GM12878 (cell line): ENCODE data around the gene CRYL1. TPM values are rescaled to one million over a fixed set of nuclear protein-coding genes. Genes with fewer than 3 reads are reported as not detected.

Source experiments
- CBFB ChIP-seq: IDR thresholded peaks from 2 replicates; pipeline ENCODE4 v1.6.1; 2016; ENCODE audit warnings: antibody characterized with exemption, low read depth
- CBX5 ChIP-seq: sonication (generic); IDR thresholded peaks from 2 replicates; pipeline ENCODE4 v1.6.1; 2016; ENCODE audit warnings: low read depth, moderate library complexity, mild to moderate bottlenecking, inconsistent platforms
- HDAC2 ChIP-seq: fragments of 200-600 bp; sonication (generic); IDR thresholded peaks from 2 replicates; pipeline ENCODE4 v1.6.1; 2017
- KAT2A ChIP-seq: conservative IDR thresholded peaks from 2 replicates; pipeline ENCODE4 v1.6.1; 2011; ENCODE audit warnings: low read depth, low read length; ENCODE audit not compliant: control insufficient read depth
- KLF5 ChIP-seq: fragments of 450-650 bp; IDR thresholded peaks from 2 replicates; pipeline ENCODE4 v1.6.1; 2014; ENCODE audit warnings: mild to moderate bottlenecking; ENCODE audit not compliant: partially characterized antibody
- MEF2A ChIP-seq: IDR thresholded peaks from 2 replicates; pipeline ENCODE4 v1.6.1; 2011; ENCODE audit warnings: low read depth, mild to moderate bottlenecking, low read length, moderate library complexity; ENCODE audit not compliant: insufficient read depth
- NFXL1 ChIP-seq: fragments of 450-650 bp; IDR thresholded peaks from 2 replicates; pipeline ENCODE4 v1.6.1; 2017; ENCODE audit warnings: antibody characterized with exemption, mild to moderate bottlenecking, borderline replicate concordance
- NKRF ChIP-seq: fragments of 450-650 bp; conservative IDR thresholded peaks from 2 replicates; pipeline ENCODE4 v1.6.1; 2017; ENCODE audit warnings: mild to moderate bottlenecking, moderate library complexity
- POLR2A ChIP-seq: IDR thresholded peaks from 2 replicates; pipeline ENCODE4 v1.6.1; 2011; ENCODE audit warnings: low read depth, mild to moderate bottlenecking, low read length
- POLR2AphosphoS5 ChIP-seq: IDR thresholded peaks from 2 replicates; pipeline ENCODE4 v1.6.1; 2011; ENCODE audit warnings: mild to moderate bottlenecking, low read length, inconsistent platforms
- SIX5 ChIP-seq: IDR thresholded peaks from 2 replicates; pipeline ENCODE4 v1.6.1; 2011; ENCODE audit warnings: mild to moderate bottlenecking, low read depth, low read length, moderate library complexity; ENCODE audit not compliant: severe bottlenecking
- SMAD1 ChIP-seq: fragments of 450-650 bp; IDR thresholded peaks from 2 replicates; pipeline ENCODE4 v1.6.1; 2018; ENCODE audit warnings: mild to moderate bottlenecking, low read depth; ENCODE audit not compliant: partially characterized antibody
- SMAD5 ChIP-seq: IDR thresholded peaks from 2 replicates; pipeline ENCODE4 v1.6.1; 2016; ENCODE audit warnings: antibody characterized with exemption, low read depth
- SP1 ChIP-seq: IDR thresholded peaks from one replicate; pipeline ENCODE4 v1.6.1; 2011; ENCODE audit warnings: low read depth, low read length
- SPI1 ChIP-seq: IDR thresholded peaks from 2 replicates; pipeline ENCODE4 v1.6.1; 2011; ENCODE audit warnings: low read depth, mild to moderate bottlenecking, low read length, moderate library complexity, borderline replicate concordance; ENCODE audit not compliant: insufficient read depth
- SREBF2 ChIP-seq: IDR thresholded peaks from 2 replicates; pipeline ENCODE4 v1.6.1; 2012; ENCODE audit warnings: mild to moderate bottlenecking, low read length
- polyA plus RNA-seq, 11 experiments: library from polyadenylated mRNA; depleted of rRNA in 4 of 11; unstranded in 6 of 11; stranded (reverse) in 5 of 11; fragments of >200 nt; fragmentation: Nextera tagmentation in 4 of 11; fragmentation: Illumina TruSeq in 1 of 11; extraction: Ambion mirVana in 4 of 11; extraction: Trizol in 1 of 11; gene quantifications; 1 replicate in 1 of 11; 2 replicates in 10 of 11; pipeline versions ENCODE4 v1.2.1 to v1.2.3, GENCODE V29; 2011 to 2016; ENCODE audit warnings: inconsistent platforms in 2 of 11, missing spikeins in 2 of 11, low read depth in 1 of 11
- total RNA-seq, 4 experiments: library from RNA; depleted of rRNA in 3 of 4; stranded (reverse); fragments of >200 nt in 3 of 4; fragmentation: Illumina TruSeq in 1 of 4; extraction: Trizol in 1 of 4; gene quantifications; 2 replicates each; pipeline versions ENCODE4 v1.2.1 to v1.2.3, GENCODE V29; 2013 to 2021
- TF ChIP-seq, protein P1 (sequence below): IDR thresholded peaks from 2 replicates; pipeline ENCODE4 v1.6.1; 2011; ENCODE audit warnings: borderline replicate concordance, low read depth, mild to moderate bottlenecking, moderate library complexity, low read length; ENCODE audit not compliant: insufficient read depth, poor library complexity, severe bottlenecking
- TF ChIP-seq, protein P2 (sequence below): fragments of 450-650 bp; IDR thresholded peaks from 2 replicates; pipeline ENCODE4 v1.6.1; 2017; ENCODE audit warnings: mild to moderate bottlenecking, moderate library complexity
- TF ChIP-seq, protein P3 (sequence below): fragments of 450-650 bp; IDR thresholded peaks from 2 replicates; pipeline ENCODE4 v1.6.1; 2017; ENCODE audit warnings: borderline replicate concordance

CRYL1 gene
- total and polyA plus RNA-seq, 10 of the 15 experiments (the other 5 are each of a cell fraction or from before 2014, with no cell fraction given) = 5.5 to 36.7 (median 12.2) TPM

DNA sequence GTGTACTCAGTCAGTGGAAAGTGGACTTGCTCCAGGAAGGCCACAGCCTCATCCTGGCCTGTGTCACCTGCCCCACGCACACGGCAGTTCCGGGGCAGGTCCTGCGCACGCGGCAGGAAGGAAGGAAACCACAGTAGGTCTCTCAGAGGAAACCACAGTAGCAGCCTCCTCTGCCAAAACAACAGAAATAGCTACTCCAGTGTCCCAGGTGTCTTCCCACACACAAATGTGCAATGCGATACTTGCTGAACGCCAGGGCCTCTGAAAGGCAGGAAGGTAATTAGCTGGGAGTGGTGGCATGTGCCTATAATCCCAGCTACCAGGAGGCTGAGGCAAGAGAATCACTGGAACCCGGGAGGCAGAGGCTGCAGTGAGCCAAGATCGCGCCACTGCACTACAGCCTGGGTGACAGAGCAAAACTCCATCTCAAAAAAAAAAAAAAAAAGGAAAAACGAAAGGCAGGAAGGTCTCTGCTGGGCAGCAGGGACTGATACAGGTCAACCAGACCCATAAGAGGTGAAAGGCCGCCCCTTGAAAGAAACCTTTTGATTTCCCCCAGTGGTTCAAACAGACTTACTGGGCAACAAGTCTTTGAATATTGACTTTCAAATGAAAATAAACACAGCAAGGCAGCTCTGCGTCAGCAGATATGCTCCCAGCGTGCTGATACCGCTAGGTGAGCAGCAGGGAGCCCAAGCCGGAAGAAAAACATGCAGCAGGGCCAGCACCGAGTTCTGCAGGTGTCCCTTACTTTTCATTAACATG lies 49.5 kb downstream of the CRYL1 start (continued):
- TF ChIP-seq NKRF (no peak), CBFB (peak; percentile 88), SMAD5 (no peak), SP1 (peak; percentile 74), NFXL1 (no peak), POLR2A (peak; percentile 41; the same call in 1 of the 2 replicates), MEF2A (peak; percentile 88), POLR2AphosphoS5 (no peak), KLF5 (no peak), SPI1 (no peak), CBX5 (0 out of 2 replicates have a peak, but pooled peaks have one; percentile 28), SMAD1 (no peak), SREBF2 (no peak), HDAC2 (no peak), KAT2A (no peak), SIX5 (no peak)
- TF ChIP-seq, protein P1, sequence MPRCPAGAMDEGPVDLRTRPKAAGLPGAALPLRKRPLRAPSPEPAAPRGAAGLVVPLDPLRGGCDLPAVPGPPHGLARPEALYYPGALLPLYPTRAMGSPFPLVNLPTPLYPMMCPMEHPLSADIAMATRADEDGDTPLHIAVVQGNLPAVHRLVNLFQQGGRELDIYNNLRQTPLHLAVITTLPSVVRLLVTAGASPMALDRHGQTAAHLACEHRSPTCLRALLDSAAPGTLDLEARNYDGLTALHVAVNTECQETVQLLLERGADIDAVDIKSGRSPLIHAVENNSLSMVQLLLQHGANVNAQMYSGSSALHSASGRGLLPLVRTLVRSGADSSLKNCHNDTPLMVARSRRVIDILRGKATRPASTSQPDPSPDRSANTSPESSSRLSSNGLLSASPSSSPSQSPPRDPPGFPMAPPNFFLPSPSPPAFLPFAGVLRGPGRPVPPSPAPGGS = peak; percentile 44
- TF ChIP-seq, protein P2, sequence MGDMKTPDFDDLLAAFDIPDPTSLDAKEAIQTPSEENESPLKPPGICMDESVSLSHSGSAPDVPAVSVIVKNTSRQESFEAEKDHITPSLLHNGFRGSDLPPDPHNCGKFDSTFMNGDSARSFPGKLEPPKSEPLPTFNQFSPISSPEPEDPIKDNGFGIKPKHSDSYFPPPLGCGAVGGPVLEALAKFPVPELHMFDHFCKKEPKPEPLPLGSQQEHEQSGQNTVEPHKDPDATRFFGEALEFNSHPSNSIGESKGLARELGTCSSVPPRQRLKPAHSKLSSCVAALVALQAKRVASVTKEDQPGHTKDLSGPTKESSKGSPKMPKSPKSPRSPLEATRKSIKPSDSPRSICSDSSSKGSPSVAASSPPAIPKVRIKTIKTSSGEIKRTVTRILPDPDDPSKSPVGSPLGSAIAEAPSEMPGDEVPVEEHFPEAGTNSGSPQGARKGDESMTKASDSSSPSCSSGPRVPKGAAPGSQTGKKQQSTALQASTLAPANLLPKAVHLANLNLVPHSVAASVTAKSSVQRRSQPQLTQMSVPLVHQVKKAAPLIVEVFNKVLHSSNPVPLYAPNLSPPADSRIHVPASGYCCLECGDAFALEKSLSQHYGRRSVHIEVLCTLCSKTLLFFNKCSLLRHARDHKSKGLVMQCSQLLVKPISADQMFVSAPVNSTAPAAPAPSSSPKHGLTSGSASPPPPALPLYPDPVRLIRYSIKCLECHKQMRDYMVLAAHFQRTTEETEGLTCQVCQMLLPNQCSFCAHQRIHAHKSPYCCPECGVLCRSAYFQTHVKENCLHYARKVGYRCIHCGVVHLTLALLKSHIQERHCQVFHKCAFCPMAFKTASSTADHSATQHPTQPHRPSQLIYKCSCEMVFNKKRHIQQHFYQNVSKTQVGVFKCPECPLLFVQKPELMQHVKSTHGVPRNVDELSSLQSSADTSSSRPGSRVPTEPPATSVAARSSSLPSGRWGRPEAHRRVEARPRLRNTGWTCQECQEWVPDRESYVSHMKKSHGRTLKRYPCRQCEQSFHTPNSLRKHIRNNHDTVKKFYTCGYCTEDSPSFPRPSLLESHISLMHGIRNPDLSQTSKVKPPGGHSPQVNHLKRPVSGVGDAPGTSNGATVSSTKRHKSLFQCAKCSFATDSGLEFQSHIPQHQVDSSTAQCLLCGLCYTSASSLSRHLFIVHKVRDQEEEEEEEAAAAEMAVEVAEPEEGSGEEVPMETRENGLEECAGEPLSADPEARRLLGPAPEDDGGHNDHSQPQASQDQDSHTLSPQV = no peak
- TF ChIP-seq, protein P3, sequence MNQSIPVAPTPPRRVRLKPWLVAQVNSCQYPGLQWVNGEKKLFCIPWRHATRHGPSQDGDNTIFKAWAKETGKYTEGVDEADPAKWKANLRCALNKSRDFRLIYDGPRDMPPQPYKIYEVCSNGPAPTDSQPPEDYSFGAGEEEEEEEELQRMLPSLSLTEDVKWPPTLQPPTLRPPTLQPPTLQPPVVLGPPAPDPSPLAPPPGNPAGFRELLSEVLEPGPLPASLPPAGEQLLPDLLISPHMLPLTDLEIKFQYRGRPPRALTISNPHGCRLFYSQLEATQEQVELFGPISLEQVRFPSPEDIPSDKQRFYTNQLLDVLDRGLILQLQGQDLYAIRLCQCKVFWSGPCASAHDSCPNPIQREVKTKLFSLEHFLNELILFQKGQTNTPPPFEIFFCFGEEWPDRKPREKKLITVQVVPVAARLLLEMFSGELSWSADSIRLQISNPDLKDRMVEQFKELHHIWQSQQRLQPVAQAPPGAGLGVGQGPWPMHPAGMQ = no peak
